B cell (primary cell): ENCODE results near the gene ARID4B. TPM values are rescaled to one million over a fixed set of nuclear protein-coding genes. Genes with fewer than 3 reads are reported as not detected.

ENCODE experiments used
- ATAC-seq: fragments of 200-7000 bp; cut with Tn5 transposase; one replicate; pipeline ENCODE4 v1.10.0; 2021; ENCODE audit warnings: low read depth, mild to moderate bottlenecking, moderate number of reproducible peaks, moderate library complexity
- CTCF ChIA-PET: fragments of 350-600 bp; sonication (Branson Sonifier 250); formaldehyde crosslinking; loops from one replicate; lab custom pipeline; 2021; ENCODE audit warnings: antibody characterized with exemption, inconsistent platforms; lab: Charles Lee
- POLR2A ChIA-PET: fragments of 350-600 bp; sonication (Branson Sonifier 250); formaldehyde crosslinking; loops from one replicate; lab custom pipeline; 2021; ENCODE audit warnings: antibody characterized with exemption; lab: Charles Lee
- DNase-seq: peaks from one replicate; pipeline ENCODE4 v3.0.0; 2013
- H2AFZ ChIP-seq: 2 replicates; pipeline ENCODE4 v1.6.1; 2012; ENCODE audit warnings: mild to moderate bottlenecking, low read depth, low read length; ENCODE audit not compliant: insufficient read depth, poor library complexity, severe bottlenecking
- H3K27ac ChIP-seq, 2 donors: 1 replicate in 1 of 2; 2 replicates in 1 of 2; pipeline ENCODE4 v1.5.1; 2012 to 2013; ENCODE audit warnings: low read length in 2 of 2, mild to moderate bottlenecking in 2 of 2, moderate library complexity in 1 of 2
- H3K27me3 ChIP-seq, 4 experiments: fragments of 200-600 bp in 1 of 4; sonication (generic) in 1 of 4; replicated peaks in 1 of 4; 1 replicate in 2 of 4; 2 replicates in 2 of 4; pipeline versions ENCODE4 v1.6.1 to v1.7.0; 2013 to 2016; ENCODE audit warnings: low read length in 3 of 4, mild to moderate bottlenecking in 2 of 4, mixed read lengths in 1 of 4, moderate library complexity in 1 of 4; ENCODE audit not compliant: insufficient read depth in 4 of 4, control insufficient read depth in 3 of 4; ENCODE audit errors: control extremely low read depth in 1 of 4
- H3K36me3 ChIP-seq, 2 experiments: replicated peaks in 1 of 2; 1 replicate in 1 of 2; 2 replicates in 1 of 2; pipeline versions ENCODE4 v1.6.1 to v1.7.1; 2013; ENCODE audit warnings: low read length in 1 of 2; ENCODE audit not compliant: insufficient read depth in 2 of 2, control insufficient read depth in 1 of 2; ENCODE audit errors: control extremely low read depth in 1 of 2, extremely low read depth in 1 of 2
- H3K4me1 ChIP-seq, 2 donors: fragments of 200-600 bp in 1 of 2; sonication (generic) in 1 of 2; 1 replicate in 1 of 2; 2 replicates in 1 of 2; pipeline versions ENCODE4 v1.5.1 to v1.6.1; 2013 to 2017; ENCODE audit warnings: low read length in 2 of 2; ENCODE audit not compliant: control insufficient read depth in 2 of 2, insufficient read depth in 2 of 2
- H3K4me2 ChIP-seq: replicated peaks from 2 replicates; pipeline ENCODE3; 2012; ENCODE audit warnings: mild to moderate bottlenecking, low read depth, low read length; ENCODE audit not compliant: poor library complexity, severe bottlenecking
- H3K4me3 ChIP-seq, 5 experiments: fragments of 200-600 bp in 1 of 5; sonication (generic) in 1 of 5; 1 replicate in 3 of 5; 2 replicates in 2 of 5; pipeline versions ENCODE4 v1.5.1 to v1.7.0; 2011 to 2016; ENCODE audit warnings: low read length in 4 of 5, mild to moderate bottlenecking in 4 of 5, low read depth in 2 of 5, control low read depth in 1 of 5, moderate library complexity in 1 of 5; ENCODE audit not compliant: insufficient read depth in 1 of 5; ENCODE audit errors: control extremely low read depth in 1 of 5, extremely low read depth in 1 of 5
- H3K79me2 ChIP-seq: fragments of 200-600 bp; sonication (generic); one replicate; pipeline ENCODE4 v1.6.0; 2016; ENCODE audit warnings: low read length; ENCODE audit not compliant: control insufficient read depth, insufficient read depth
- H3K9ac ChIP-seq: fragments of 200-600 bp; sonication (generic); 2 replicates; pipeline ENCODE4 v1.6.1; 2017; ENCODE audit warnings: mild to moderate bottlenecking, low read length, moderate library complexity
- H3K9me3 ChIP-seq, 3 donors: one replicate each; pipeline versions ENCODE4 v1.6.1 to v1.7.1; 2013; ENCODE audit warnings: low read length in 2 of 3; ENCODE audit not compliant: control insufficient read depth in 2 of 3, insufficient read depth in 1 of 3; ENCODE audit errors: control extremely low read depth in 1 of 3
- H4K20me1 ChIP-seq: 2 replicates; pipeline ENCODE4 v1.6.0; 2012; ENCODE audit warnings: mild to moderate bottlenecking, low read length; ENCODE audit not compliant: insufficient read depth, control insufficient read depth, poor library complexity, severe bottlenecking
- H3K27ac Mint-ChIP-seq: one replicate; pipeline ENCODE4 v1.8.0; 2021; ENCODE audit warnings: mixed read lengths
- H3K27me3 Mint-ChIP-seq: one replicate; pipeline ENCODE4 v1.8.0; 2021; ENCODE audit warnings: mixed read lengths
- H3K4me1 Mint-ChIP-seq: one replicate; pipeline ENCODE4 v1.8.0; 2021; ENCODE audit warnings: mixed read lengths
- H3K4me3 Mint-ChIP-seq: one replicate; pipeline ENCODE4 v1.8.0; 2021; ENCODE audit warnings: mixed read lengths
- H3K9me3 Mint-ChIP-seq: one replicate; pipeline ENCODE4 v1.8.0; 2022; ENCODE audit warnings: mixed read lengths; ENCODE audit not compliant: insufficient read depth
- CTCF ChIP-seq: fragments of 200-600 bp; IDR thresholded peaks from one replicate; pipeline ENCODE4 v1.8.0; 2022; ENCODE audit warnings: antibody characterized with exemption, mild to moderate bottlenecking
- EZH2 ChIP-seq: IDR thresholded peaks from 2 replicates; pipeline ENCODE4 v1.6.1; 2012; ENCODE audit warnings: borderline replicate concordance, low read depth, mild to moderate bottlenecking, moderate library complexity, low read length; ENCODE audit not compliant: insufficient read depth, poor library complexity, severe bottlenecking
- WGBS: methylation state at CpG from one replicate; pipeline ENCODE4 v1.1.5; 2013; ENCODE audit warnings: missing lambda C conversion rate; ENCODE audit not compliant: insufficient coverage; 5-methylcytosine and 5-hydroxymethylcytosine counted together
- intact Hi-C: fragments of 100-400 bp; cut with micrococcal nuclease; formaldehyde crosslinking; loops from one replicate; pipeline ENCODE4 v1.10.0; 2022
- polyA plus RNA-seq: library from polyadenylated mRNA; depleted of rRNA; stranded (reverse); fragments of >200 nt; gene quantifications from 2 replicates; pipeline ENCODE4 v1.2.3, GENCODE V29; 2012
- total RNA-seq, 2 donors: library from RNA; stranded (reverse); fragments of 120-200 nt in 1 of 2; gene quantifications; 1 replicate in 1 of 2; 2 replicates in 1 of 2; pipeline versions ENCODE4 v1.2.3 to v1.2.4, GENCODE V29; 2013 to 2022

Gene ARID4B
- total and polyA plus RNA-seq, 2 donors (not counting 1 experiment from before 2014, with no cell fraction given): 13.2 to 110 TPM

GRCh38 chr1:235145639-235146038, 182.3 kb downstream of the ARID4B start:
- H3K9me3 ChIP-seq: no peaks in the 10 kb centered on the region
- no peak overlapping the region for H3K4me2 ChIP-seq
- ChIA-PET POLR2A (interaction anchor here (0.6 to 0.7 kb wide), 3 partner anchors 15 to 115 kb away, joined by 3 to 6 read pairs (median 3); no protein-coding TSS in a partner anchor), CTCF (interaction anchor here (0.6 to 0.9 kb wide), 2 partner anchors 10 to 580 kb away, joined by 3 read pairs; no protein-coding TSS in a partner anchor)
- H3K4me3 Mint-ChIP-seq: no peak overlapping the region
- H3K4me3 ChIP-seq: no peak overlapping the region
- peaks cover 8% of the 10 kb centered on the region for H3K4me1 Mint-ChIP-seq
- peaks cover 0 to 5% of the 10 kb centered on the region in 2 donors for H3K4me1 ChIP-seq
- DNase-seq: no peak
- H3K79me2 ChIP-seq: peaks cover 42% of the 10 kb centered on the region
- 100% methylated on average over 2 of the region's 6 CpGs for WGBS
- intact Hi-C loops: no loop called here
- H3K27me3 ChIP-seq: no peaks in the 10 kb centered on the region
- no peaks in the 10 kb centered on the region for H3K9me3 Mint-ChIP-seq
- H3K27ac Mint-ChIP-seq: no peak overlapping the region
- H2AFZ ChIP-seq: no peak overlapping the region
- H3K27me3 Mint-ChIP-seq: no peaks in the 10 kb centered on the region
- H3K36me3 ChIP-seq: peaks cover 3 to 50% of the 10 kb centered on the region in 2 experiments
- no peak overlapping the region for H3K9ac ChIP-seq
- no peak for ATAC-seq
- peaks cover 27% of the 10 kb centered on the region for H4K20me1 ChIP-seq
- no peak overlapping the region for H3K27ac ChIP-seq
- TF ChIP-seq CTCF (no peak), EZH2 (no peak)

DNA sequence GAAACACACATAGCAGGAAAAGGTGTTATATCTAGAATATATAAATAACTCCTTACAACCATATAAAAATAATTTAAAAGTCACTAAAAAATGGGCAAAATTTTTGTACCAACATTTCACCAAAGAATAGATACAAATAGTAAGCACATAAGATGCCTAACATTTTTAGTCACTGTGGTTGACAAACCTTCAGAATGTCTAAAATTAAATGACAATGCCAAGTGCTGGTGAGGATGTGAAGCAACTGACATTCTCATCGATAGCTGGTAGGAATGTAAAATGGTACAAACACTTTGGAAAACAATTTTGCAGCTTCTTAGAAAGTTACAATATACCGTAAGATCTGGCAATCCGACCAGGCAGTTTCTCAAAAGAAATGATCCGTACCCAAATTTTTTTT, 185.0 kb downstream of the ARID4B start:
- H3K4me1 ChIP-seq: peaks cover 0 to 5% of the 10 kb centered on the region in 2 donors
- H3K27me3 ChIP-seq: no peaks in the 10 kb centered on the region
- H2AFZ ChIP-seq: no peak overlapping the region
- ATAC-seq: no peak
- POLR2A ChIA-PET: no interaction called here
- no peak for TF ChIP-seq EZH2
- no peak for TF ChIP-seq CTCF
- 100% methylated on average over 3 of the region's 4 CpGs for WGBS
- H3K27ac Mint-ChIP-seq: no peak overlapping the region
- no peak for DNase-seq
- H3K4me2 ChIP-seq: no peak overlapping the region
- intact Hi-C loops: no loop called here
- no peak overlapping the region for H3K4me3 Mint-ChIP-seq
- no peaks in the 10 kb centered on the region for H3K9me3 Mint-ChIP-seq
- CTCF ChIA-PET: interaction anchor here (1.0 kb wide), 1 partner anchor 38 kb away, joined by 5 read pairs; no protein-coding TSS in a partner anchor
- peaks cover 31% of the 10 kb centered on the region for H4K20me1 ChIP-seq
- peaks cover 9 to 63% of the 10 kb centered on the region in 2 experiments for H3K36me3 ChIP-seq
- H3K79me2 ChIP-seq: peaks cover 43% of the 10 kb centered on the region
- no peaks in the 10 kb centered on the region for H3K9me3 ChIP-seq
- no peak overlapping the region for H3K27ac ChIP-seq
- H3K9ac ChIP-seq: no peak overlapping the region
- no peaks in the 10 kb centered on the region for H3K27me3 Mint-ChIP-seq
- no peak overlapping the region for H3K4me3 ChIP-seq
- peaks cover 4% of the 10 kb centered on the region for H3K4me1 Mint-ChIP-seq
